Measurements from ENCODE around the gene ZNF3.

The ZNF3 gene

DNA sequence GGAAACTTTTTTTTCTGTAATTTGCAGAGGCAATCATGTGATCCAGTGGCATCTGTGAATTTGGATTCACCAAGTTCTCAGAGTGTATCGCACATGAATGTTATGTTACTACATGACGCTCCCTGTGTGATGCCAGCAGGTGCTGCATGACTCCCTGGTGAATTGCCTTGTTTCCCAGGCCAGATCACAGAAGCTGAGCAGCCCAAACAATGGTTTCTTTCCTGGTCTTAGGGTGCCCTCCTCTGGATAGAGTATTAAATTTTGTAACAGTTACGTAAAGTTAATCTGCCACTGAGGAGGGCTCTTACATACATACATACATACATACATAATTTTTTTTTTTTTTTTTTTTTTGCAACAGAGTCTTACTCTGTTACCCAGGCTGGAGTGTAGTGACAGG lies 28.3 kb downstream of the ZNF3 start:
- DNase-seq (ENCODE audit: low read depth, low spot score): peak; percentile 32

DNA sequence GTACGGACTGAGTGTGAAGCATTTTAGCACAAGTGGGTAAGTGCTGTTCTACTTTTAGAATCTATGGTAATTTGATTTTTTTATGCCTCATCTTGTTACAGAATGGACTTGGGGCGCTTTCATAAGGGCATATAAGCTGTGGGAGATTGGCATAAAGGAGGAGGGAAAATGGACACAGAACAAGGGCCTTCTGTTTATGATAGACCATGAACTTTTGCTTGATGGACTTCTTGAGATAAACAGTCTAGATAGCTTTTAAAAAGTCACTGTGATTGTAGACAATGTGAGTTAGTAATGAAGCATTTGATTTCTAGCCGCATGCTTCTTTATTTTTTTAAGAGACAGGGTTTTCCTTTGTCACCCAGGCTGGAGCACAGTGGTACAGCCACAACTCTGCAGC lies 29.9 kb downstream of the ZNF3 start:
- no peak for DNase-seq (ENCODE audit: low read depth, low spot score)

GRCh38 chr7:100049441-100050291 lies 31.9 kb downstream of the ZNF3 start, which contains the start of gene ZSCAN21:
Gene ZSCAN21, plus strand, starts transcription at chr7:100049774. Its CDS starts 7,233 bp downstream, at chr7:100057007.
- DNase-seq (ENCODE audit: low read depth, low spot score): peak; percentile 93

DNA sequence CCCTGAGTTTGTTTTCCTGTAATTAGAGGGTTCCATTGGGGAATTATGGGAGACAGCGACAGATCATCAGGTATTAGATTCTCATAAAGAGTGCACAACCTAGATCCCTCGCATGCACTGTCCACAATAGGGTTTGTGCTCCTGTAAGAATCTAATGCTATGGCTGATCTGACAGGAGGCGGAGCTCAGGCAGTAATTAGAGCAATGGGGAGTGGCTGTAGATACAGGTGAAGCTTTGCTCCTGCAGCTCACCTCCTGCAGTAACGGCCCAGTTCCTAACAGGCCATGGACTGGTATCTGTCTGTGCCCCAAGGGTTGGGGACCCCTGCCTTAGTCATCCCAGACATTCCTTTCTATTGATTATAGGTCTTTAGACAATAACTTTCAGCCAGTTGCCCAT lies 32.8 kb downstream of the ZNF3 start:
- no peak for DNase-seq (ENCODE audit: low read depth, low spot score)

DNA sequence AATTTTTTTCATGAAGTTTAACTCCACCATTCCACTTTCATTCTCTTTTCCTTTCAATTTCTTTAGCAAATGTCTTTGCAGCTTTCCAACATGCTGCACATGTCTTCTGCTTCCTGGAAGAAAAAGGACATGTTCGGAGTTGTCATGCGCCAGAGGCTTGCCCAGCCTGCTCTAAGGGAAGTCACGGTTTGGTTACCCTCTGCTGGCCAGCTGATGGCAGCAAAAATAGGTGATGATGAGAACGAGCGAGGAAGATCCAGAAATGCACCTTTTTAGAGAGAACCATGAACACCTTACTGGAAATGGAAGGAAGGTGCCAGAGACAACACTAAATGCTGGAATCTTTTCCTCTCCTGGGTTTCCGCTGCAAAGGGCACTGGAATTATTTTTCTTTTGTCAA lies 36.8 kb downstream of the ZNF3 start:
- DNase-seq (ENCODE audit: low read depth, low spot score): no peak

- DNase-seq (ENCODE audit: low read depth, low spot score): no peak
These were observed 40.9 kb downstream of the ZNF3 start for GRCh38 chr7:100040575-100040974.

- DNase-seq (ENCODE audit: low read depth, low spot score): no peak
These were observed 43.2 kb downstream of the ZNF3 start for GRCh38 chr7:100038326-100038725.

DNA sequence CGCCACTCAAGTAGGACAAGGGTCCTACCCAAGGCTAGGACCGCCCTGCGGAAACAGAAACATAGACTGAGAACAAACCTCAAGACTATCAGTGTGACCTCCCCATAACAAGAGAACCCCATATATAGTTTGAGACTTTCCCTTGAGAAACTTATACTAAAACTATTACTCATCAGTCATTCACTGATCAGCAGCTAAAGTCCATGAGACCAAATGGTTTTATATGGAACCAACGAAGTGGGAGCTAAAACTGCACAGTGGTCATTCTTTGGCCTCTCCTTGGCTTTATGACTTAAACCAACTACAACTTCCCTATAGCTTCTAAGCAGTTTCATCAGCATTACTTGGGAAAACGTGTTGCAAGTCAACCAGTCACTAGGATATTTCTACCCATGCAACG lies 45.6 kb downstream of the ZNF3 start:
- DNase-seq (ENCODE audit: low read depth, low spot score): no peak

GRCh38 chr7:100034871-100035510 lies 46.5 kb downstream of the ZNF3 start:
- no peak for DNase-seq (ENCODE audit: low read depth, low spot score)

- no peak for DNase-seq (ENCODE audit: low read depth, low spot score)
These were observed 48.0 kb downstream of the ZNF3 start for GRCh38 chr7:100033526-100033925.

- no peak for DNase-seq (ENCODE audit: low read depth, low spot score)
These were observed 51.9 kb downstream of the ZNF3 start for GRCh38 chr7:100029596-100029995.

GRCh38 chr7:100027197-100027596 lies 54.3 kb downstream of the ZNF3 start:
- DNase-seq (ENCODE audit: low read depth, low spot score): no peak

DNA sequence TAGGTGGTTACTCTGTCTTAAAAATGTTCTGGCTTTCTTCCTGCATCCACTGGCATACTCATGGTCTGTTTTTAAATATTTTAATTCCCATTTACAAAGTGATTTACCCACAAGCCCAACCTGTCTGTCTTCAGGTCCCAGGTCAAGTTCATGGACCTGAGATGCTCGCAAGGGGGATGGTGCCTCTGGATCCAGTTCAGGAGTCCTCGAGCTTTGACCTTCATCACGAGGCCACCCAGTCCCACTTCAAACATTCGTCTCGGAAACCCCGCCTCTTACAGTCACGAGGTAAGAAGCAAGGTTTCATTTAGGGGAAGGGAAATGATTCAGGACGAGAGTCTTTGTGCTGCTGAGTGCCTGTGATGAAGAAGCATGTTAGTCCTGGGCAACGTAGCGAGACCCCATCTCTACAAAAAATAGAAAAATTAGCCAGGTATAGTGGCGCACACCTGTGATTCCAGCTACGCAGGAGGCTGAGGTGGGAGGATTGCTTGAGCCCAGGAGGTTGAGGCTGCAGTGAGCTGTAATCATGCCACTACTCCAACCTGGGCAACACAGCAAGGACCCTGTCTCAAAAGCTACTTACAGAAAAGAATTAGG lies 57.4 kb downstream of the ZNF3 start:
- DNase-seq (ENCODE audit: low read depth, low spot score): no peak

GRCh38 chr7:100023526-100023925 lies 58.0 kb downstream of the ZNF3 start:
- no peak for DNase-seq (ENCODE audit: low read depth, low spot score)

GRCh38 chr7:100022621-100023020 lies 58.9 kb downstream of the ZNF3 start:
- no peak for DNase-seq (ENCODE audit: low read depth, low spot score)

DNA sequence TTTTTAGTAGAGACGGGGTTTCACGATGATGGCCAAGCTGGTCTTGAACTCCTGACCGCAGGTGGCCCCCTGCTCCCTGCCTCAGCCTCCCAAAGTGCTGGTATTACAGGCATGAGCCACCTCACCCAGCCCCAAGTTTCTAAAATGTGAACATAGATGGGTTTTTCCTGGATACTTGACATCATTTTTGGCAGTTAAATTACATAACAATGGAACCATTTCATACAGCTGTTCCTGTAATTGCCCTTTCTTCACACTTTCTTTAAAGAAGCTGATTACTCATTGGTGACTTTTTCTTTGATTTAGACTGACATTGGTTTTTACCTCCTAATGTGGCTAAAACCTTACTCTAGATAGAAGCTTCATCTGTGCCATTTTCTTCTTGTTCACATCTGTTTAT lies 60.2 kb downstream of the ZNF3 start:
- no peak for DNase-seq (ENCODE audit: low read depth, low spot score)

Measured in ELF-1 (cell line).